GM21528 (cell line): ENCODE results near the gene TSHZ3.

Source experiments
- ATAC-seq: cut with Tn5 transposase; IDR thresholded peaks from one replicate; pipeline ENCODE4 v1.9.1; 2021; ENCODE audit warnings: mild to moderate bottlenecking, moderate library complexity; ENCODE audit not compliant: unreplicated experiment, low FRiP score

Gene TSHZ3

GRCh38 chr19:31315652-31316051, 33.6 kb downstream of the TSHZ3 start:
- ATAC-seq = no peak

DNA sequence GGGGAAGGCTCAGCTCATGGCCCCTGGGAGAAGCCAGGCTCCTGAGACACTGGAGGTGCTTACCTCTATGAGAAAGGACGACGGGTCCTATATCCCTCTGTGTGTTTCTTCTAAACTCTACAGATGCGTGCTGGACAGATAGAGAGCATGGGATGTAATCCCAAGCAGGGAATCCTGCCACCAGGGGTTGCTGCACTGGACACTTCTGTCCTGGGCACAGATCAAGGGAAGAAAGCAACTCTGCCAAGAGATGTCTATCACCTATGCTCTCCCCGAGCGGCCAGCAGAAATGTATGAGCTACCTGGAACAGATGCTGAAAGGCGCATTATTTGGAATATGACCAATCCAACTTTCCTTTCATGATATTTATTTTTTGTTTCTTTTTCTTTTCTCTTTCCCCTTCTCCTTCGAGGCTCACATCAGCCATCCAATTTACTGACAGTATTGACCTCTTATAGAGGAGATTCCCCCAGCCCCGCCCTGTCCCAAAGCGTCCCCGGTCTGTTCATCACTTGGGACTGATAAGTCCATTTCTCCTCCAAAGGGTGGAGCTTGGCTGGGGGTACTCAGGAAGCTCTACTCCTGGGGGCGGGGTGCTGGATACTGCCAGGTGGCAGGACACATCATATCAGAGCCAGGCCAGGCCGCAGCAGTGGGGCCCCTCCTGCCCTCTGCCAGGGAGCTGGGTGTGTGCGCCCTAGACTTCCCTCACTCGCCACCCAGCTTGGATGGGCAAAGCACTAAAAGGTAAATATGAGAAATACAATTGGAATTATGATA, 34.2 kb downstream of the TSHZ3 start:
- ATAC-seq = no peak

GRCh38 chr19:31314156-31314555, 35.1 kb downstream of the TSHZ3 start:
- no peak for ATAC-seq

GRCh38 chr19:31313291-31314030, 35.8 kb downstream of the TSHZ3 start:
- ATAC-seq = no peak

DNA sequence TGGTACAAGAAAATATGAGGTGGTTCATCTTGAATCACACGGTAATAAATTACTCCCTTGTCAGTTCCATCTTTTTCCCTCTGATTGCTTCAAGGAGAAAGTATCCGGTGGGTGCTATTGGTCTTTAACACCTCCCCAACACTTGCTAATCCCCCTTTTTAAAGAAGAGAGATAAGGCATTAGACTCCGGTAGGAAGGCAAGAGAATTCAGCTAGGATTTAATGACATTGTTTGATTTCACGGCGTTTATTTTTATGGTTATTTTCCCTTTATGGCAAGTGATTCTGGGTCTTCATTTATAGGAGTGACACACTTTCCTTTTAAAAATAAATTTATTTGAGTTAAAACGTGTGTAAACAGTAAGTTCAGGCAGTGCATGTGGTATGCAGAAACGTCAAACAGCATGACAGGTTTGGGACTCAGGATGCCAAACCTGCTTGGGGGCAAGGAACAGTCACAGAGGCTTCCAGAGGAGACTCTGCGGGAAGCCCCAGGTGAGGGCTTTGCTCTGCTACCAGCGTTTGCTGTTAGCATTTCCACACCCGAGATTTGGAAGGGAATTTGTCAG, 36.5 kb downstream of the TSHZ3 start:
- ATAC-seq = no peak

GRCh38 chr19:31312009-31312676, 37.1 kb downstream of the TSHZ3 start:
- no peak for ATAC-seq

GRCh38 chr19:31310432-31311133, 38.7 kb downstream of the TSHZ3 start:
- no peak for ATAC-seq

DNA sequence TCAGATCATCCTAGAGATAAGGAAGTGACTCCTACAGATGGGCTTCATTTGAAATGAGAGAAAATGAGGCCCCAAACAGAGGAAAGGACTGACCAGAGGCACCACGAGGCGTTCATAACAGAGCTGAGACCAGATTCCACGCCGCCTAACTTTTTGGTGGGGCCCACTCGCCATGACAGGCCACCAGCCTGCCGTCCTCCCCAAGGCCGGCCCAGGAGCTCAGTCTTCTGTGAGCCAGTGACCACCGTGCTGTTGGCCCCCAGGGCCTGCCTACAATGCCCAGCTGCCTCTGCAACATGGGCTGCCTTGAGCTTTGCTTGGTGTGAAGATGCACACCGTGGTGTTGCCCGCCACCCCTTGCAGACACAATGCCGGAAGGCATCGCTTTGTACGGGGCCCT, 40.5 kb downstream of the TSHZ3 start:
- ATAC-seq = no peak

DNA sequence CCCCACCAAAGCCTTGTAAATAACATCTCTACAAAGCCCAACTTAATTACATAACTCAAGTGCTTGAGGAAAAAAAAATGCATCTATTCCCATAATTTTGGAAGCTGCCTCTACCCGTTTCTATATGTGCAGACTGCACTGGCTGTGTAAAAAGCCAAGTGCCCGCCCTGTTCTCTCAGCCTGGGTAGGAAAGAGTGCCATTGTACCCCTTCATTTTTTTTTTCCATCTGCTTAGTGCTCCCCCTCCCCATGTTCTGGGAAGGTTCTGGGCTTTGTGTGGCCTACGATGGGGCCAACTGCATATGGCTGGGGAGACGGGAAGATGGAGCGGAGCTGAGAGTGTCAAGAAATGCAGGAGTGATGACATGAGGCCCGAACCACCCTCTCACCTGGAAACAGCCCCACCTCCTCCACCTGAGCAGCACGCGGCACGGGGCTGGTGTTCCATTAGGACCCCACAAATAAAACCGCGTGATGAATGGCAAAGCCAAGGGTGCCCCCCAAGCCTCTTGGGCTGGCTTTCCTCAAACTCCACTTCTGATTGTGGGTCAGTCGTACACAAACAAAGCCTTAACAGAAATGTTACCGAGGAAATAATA, 42.1 kb downstream of the TSHZ3 start:
- no peak for ATAC-seq

- no peak for ATAC-seq
Observed at GRCh38 chr19:31306006-31306753, 43.1 kb downstream of the TSHZ3 start.

DNA sequence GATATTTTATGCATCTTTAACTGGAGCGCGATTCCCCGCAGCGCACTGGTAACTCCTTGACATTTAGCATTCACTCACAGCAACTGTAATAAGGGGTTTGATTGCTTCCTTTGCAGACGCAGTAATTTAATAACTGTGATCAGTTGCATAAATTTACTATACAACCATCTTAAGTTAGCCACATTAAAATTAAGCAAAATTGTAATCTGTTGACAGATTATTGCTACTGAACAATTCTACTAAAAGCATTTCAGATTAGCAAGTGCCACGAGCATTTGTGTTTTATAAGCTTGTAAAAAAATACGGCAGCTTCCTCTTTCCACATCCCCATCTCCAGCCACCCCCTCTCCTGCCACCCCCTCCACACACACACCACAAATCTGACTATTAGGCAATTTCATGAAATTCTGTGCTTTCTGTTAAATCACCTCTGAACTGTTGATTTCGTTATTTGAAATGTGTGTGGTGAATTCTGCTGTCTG, 44.4 kb downstream of the TSHZ3 start:
- ATAC-seq = no peak

GRCh38 chr19:31303262-31303815, 45.9 kb downstream of the TSHZ3 start:
- ATAC-seq = no peak

- no peak for ATAC-seq
Observed at GRCh38 chr19:31301306-31301980, 47.8 kb downstream of the TSHZ3 start.

DNA sequence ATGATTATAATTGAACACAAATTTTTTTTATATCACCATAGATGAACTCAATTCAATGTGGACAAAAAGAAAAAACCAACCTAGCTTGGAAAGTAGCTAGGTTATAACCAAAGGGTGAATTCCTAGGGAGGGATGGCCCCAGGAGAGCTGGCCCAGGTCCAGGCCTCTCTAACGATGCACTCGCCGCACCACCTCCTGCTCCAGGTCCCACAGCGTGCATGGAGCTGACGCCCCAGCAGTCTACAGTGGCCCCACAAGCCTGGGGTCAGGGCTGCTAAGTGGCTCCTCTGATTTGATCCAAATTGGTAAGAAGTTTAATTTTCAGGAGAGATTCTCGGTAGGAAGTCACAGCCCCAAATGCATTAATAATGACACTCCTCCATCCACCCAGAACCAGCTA, 48.8 kb downstream of the TSHZ3 start:
- ATAC-seq = no peak

GRCh38 chr19:31299665-31300064, 49.6 kb downstream of the TSHZ3 start:
- no peak for ATAC-seq

DNA sequence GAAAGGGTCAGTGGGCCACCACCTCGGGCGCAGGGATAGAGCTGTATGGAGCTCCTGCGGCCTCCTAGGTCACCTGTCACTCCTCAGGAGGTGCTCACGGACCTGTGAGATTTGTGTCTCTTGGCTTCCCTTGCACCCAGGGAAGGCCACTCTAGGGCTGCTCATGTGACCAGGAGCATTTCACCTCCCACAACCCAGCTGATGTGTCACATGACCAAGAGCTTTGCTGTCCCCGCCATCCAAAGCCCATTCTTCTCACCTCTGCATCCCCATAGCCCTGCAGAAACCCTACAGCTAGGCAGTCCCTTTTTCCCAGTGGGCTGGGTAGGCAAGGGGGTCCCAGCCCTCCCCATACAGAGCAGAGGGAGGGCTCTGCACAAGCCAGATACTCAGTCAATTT, 51.2 kb downstream of the TSHZ3 start:
- ATAC-seq = no peak

DNA sequence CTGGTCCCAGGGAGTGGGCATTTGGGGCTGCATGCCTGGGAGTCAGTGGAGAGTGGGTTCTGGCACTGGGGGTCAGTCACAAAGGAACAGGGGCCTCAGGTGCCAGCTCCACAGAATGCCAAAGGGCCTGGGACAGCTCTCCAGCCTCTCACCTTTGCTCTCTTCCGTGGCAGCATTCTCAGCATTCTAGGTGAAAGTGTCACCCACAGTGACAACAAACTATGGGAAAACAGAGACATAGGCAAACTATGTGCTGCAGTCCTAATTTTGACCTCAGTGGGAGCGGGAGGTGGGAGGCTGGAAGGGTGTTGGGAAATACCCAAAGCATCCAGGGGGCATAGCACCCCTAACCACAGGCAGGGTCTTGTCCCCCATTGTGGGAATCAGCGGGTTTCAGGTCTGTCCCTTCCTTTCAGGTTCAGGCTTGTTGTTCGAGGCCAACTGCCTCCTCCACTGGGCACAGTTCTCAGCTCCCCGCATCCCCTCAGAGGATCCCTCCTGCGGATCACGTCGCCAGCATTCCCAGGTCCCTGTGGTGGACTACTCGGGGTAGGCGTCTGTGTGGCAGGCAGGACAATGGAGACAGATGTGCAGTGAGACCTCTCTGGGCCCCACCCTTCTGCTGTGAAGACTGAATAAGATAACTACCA, 52.4 kb downstream of the TSHZ3 start:
- ATAC-seq = no peak

DNA sequence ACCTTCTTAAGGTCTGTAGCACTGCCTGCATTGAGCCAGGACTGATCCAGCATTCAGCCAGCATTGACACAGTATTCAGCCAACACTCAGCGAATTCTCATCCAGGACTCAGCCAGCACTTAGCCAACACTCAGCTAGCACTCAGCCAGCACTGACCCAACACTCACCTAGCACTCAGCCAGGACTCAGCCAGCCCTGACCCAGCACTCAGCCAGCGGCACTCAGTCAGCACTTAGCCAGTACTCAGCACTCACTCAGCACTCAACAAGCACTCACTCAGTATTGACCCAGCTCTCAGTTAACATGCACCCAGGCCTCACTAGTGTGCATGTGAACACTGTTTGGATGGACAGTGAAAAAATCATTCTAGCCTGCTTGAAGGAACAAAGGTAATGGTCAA, 55.0 kb downstream of the TSHZ3 start:
- no peak for ATAC-seq
